SK-N-SH (cell line): Measurements from ENCODE around the gene LRRC40. TPM values are rescaled to one million over a fixed set of nuclear protein-coding genes. Genes with fewer than 3 reads are reported as not detected.

Source experiments
- CTCF ChIA-PET: fragments of 300-600, 350-600 bp; formaldehyde crosslinking; extraction: SDS; loops from one replicate; lab custom pipeline; 2021; lab: Yijun Ruan, JAX
- POLR2A ChIA-PET: fragments of 350-600 bp; sonication (Branson Sonifier 250); formaldehyde crosslinking; extraction: SDS; loops from one replicate; lab custom pipeline; 2020; ENCODE audit warnings: antibody characterized with exemption, inconsistent platforms; lab: Yijun Ruan, JAX
- DNase-seq: peaks from one replicate; pipeline ENCODE4 v3.0.0; 2012
- H2AFZ ChIP-seq: fragments of 200-600 bp; sonication (generic); 2 replicates; pipeline ENCODE4 v1.8.1; 2016; ENCODE audit warnings: antibody characterized with exemption, mild to moderate bottlenecking, low read depth
- H3F3A ChIP-seq: fragments of 200-600 bp; sonication (generic); replicated peaks from 2 replicates; pipeline ENCODE3; 2016; ENCODE audit warnings: antibody characterized with exemption, mild to moderate bottlenecking; ENCODE audit not compliant: insufficient read depth
- H3K27ac ChIP-seq, 2 experiments: fragments of 200-500 bp in 1 of 2; fragments of 200-600 bp in 1 of 2; sonication (Bioruptor generic) in 1 of 2; sonication (generic), shearing (Covaris generic) in 1 of 2; 2 replicates each; pipeline versions ENCODE4 v1.5.1 to v1.6.1; 2014 to 2016; ENCODE audit warnings: low read depth in 2 of 2, inconsistent platforms in 1 of 2, low read length in 1 of 2, mild to moderate bottlenecking in 1 of 2, mixed read lengths in 1 of 2
- H3K27me3 ChIP-seq: fragments of 200-600 bp; sonication (generic), shearing (Covaris generic); 2 replicates; pipeline ENCODE4 v1.6.1; 2016; ENCODE audit warnings: mixed run types; ENCODE audit not compliant: insufficient read depth
- H3K36me3 ChIP-seq, 2 experiments: fragments of 200-500 bp in 1 of 2; fragments of 200-600 bp in 1 of 2; sonication (Bioruptor generic) in 1 of 2; sonication (generic) in 1 of 2; replicated peaks in 1 of 2; 2 replicates each; pipeline versions ENCODE3 to v1.5.1; 2014 to 2016; ENCODE audit warnings: low read length in 1 of 2, mild to moderate bottlenecking in 1 of 2; ENCODE audit not compliant: insufficient read depth in 2 of 2, control insufficient read depth in 1 of 2
- H3K4me1 ChIP-seq, 2 experiments: fragments of 200-500 bp in 1 of 2; fragments of 200-600 bp in 1 of 2; sonication (Bioruptor generic) in 1 of 2; sonication (generic), shearing (Covaris generic) in 1 of 2; 2 replicates each; pipeline versions ENCODE4 v1.5.1 to v1.6.1; 2014 to 2016; ENCODE audit warnings: low read depth in 1 of 2, low read length in 1 of 2, mixed run types in 1 of 2; ENCODE audit not compliant: insufficient read depth in 2 of 2, control insufficient read depth in 1 of 2
- H3K4me2 ChIP-seq: fragments of 200-600 bp; sonication (generic), shearing (Covaris generic); 2 replicates; pipeline ENCODE4 v1.6.1; 2017; ENCODE audit warnings: mixed run types
- H3K4me3 ChIP-seq, 2 experiments: fragments of 200-500 bp in 1 of 2; fragments of 200-600 bp in 1 of 2; sonication (Bioruptor generic) in 1 of 2; sonication (generic), shearing (Covaris generic) in 1 of 2; 2 replicates each; pipeline versions ENCODE4 v1.5.1 to v1.8.1; 2014 to 2016; ENCODE audit warnings: low read depth in 2 of 2, inconsistent platforms in 1 of 2, low read length in 1 of 2, mild to moderate bottlenecking in 1 of 2, mixed read lengths in 1 of 2, moderate library complexity in 1 of 2
- H3K79me2 ChIP-seq: fragments of 200-600 bp; sonication (generic); 2 replicates; pipeline ENCODE4 v1.8.1; 2017; ENCODE audit warnings: mild to moderate bottlenecking; ENCODE audit not compliant: insufficient read depth
- H3K9ac ChIP-seq: fragments of 200-600 bp; sonication (generic); 2 replicates; pipeline ENCODE4 v1.6.1; 2017; ENCODE audit warnings: mixed run types
- H3K9me2 ChIP-seq: fragments of 200-600 bp; sonication (generic); 2 replicates; pipeline ENCODE4 v1.6.1; 2017; ENCODE audit warnings: mixed run types
- H3K9me3 ChIP-seq: fragments of 200-600 bp; sonication (generic); 2 replicates; pipeline ENCODE4 v1.6.1; 2017; ENCODE audit warnings: mixed run types, mild to moderate bottlenecking, moderate library complexity
- H4K20me1 ChIP-seq: fragments of 200-600 bp; sonication (generic); 2 replicates; pipeline ENCODE4 v1.6.1; 2017; ENCODE audit warnings: mild to moderate bottlenecking, mixed run types; ENCODE audit not compliant: insufficient read depth
- CHD2 ChIP-seq: fragments of 150-350 bp; IDR thresholded peaks from 2 replicates; pipeline ENCODE4 v1.6.1; 2018; ENCODE audit warnings: low read length; ENCODE audit not compliant: partially characterized antibody
- CTCF ChIP-seq: fragments of 200-600 bp; sonication (generic); IDR thresholded peaks from 2 replicates; pipeline ENCODE4 v1.6.1; 2017; ENCODE audit warnings: antibody characterized with exemption, mild to moderate bottlenecking, moderate library complexity
- ELF1 ChIP-seq: IDR thresholded peaks from 2 replicates; pipeline ENCODE4 v1.4.0; 2012
- FOXM1 ChIP-seq: IDR thresholded peaks from 2 replicates; pipeline ENCODE4 v1.4.0; 2012; ENCODE audit warnings: low read depth, mild to moderate bottlenecking
- JUND ChIP-seq: IDR thresholded peaks from 2 replicates; pipeline ENCODE4 v1.4.0; 2012
- MAX ChIP-seq: IDR thresholded peaks from 2 replicates; pipeline ENCODE4 v1.4.0; 2012; ENCODE audit warnings: low read depth
- MEF2A ChIP-seq: IDR thresholded peaks from 2 replicates; pipeline ENCODE4 v1.4.0; 2012; ENCODE audit warnings: low read depth, borderline replicate concordance
- NFIC ChIP-seq: IDR thresholded peaks from 2 replicates; pipeline ENCODE4 v1.4.0; 2012; ENCODE audit warnings: borderline replicate concordance
- POLR2AphosphoS5 ChIP-seq: IDR thresholded peaks from 2 replicates; pipeline ENCODE4 v1.6.1; 2012; ENCODE audit warnings: low read depth, low read length
- RCOR1 ChIP-seq: fragments of 150-350 bp; IDR thresholded peaks from 2 replicates; pipeline ENCODE4 v1.6.1; 2017; ENCODE audit warnings: antibody characterized with exemption, low read length
- REST ChIP-seq: IDR thresholded peaks from 2 replicates; pipeline ENCODE4 v1.6.1; 2012; ENCODE audit warnings: mild to moderate bottlenecking, low read depth, low read length, moderate library complexity
- SMC3 ChIP-seq: IDR thresholded peaks from 2 replicates; pipeline ENCODE4 v1.6.1; 2012; ENCODE audit warnings: low read depth, low read length, improper control_type of control experiment
- TEAD4 ChIP-seq: IDR thresholded peaks from 2 replicates; pipeline ENCODE4 v1.4.0; 2012; ENCODE audit warnings: mild to moderate bottlenecking, borderline replicate concordance; ENCODE audit not compliant: insufficient read depth
- USF2 ChIP-seq: fragments of 150-350 bp; IDR thresholded peaks from 2 replicates; pipeline ENCODE4 v1.6.1; 2017; ENCODE audit warnings: antibody characterized with exemption, low read length, low read depth, borderline replicate concordance
- YY1 ChIP-seq: IDR thresholded peaks from 2 replicates; pipeline ENCODE4 v1.4.0; 2012; ENCODE audit warnings: low read depth, mild to moderate bottlenecking
- WGBS: methylation state at CpG from one replicate; pipeline ENCODE4 v1.1.6; 2017; ENCODE audit warnings: low lambda C conversion rate; 5-methylcytosine and 5-hydroxymethylcytosine counted together
- polyA plus RNA-seq, 3 experiments: library from polyadenylated mRNA; depleted of rRNA; stranded (reverse); fragments of >200 nt; gene quantifications; 2 replicates each; pipeline ENCODE4 v1.2.3, GENCODE V29; 2012
- TF ChIP-seq, protein P1 (sequence below): IDR thresholded peaks from 2 replicates; pipeline ENCODE4 v1.4.0; 2012; ENCODE audit warnings: low read depth, borderline replicate concordance
- TF ChIP-seq, protein P2 (sequence below): IDR thresholded peaks from 2 replicates; pipeline ENCODE4; 2012

LRRC40 gene
- polyA plus RNA-seq, 1 of the 3 experiments (the other 2 are of a cell fraction) = 5.6 TPM

GRCh38 chr1:70205434-70206118, at the start of gene LRRC40 (continued):
- TF ChIP-seq POLR2AphosphoS5 = peak; percentile 89
- TF ChIP-seq FOXM1 = no peak
- TF ChIP-seq, protein P1, sequence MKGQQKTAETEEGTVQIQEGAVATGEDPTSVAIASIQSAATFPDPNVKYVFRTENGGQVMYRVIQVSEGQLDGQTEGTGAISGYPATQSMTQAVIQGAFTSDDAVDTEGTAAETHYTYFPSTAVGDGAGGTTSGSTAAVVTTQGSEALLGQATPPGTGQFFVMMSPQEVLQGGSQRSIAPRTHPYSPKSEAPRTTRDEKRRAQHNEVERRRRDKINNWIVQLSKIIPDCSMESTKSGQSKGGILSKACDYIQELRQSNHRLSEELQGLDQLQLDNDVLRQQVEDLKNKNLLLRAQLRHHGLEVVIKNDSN = no peak
- TF ChIP-seq MEF2A = no peak
- 0 out of 2 replicates have a peak, but pooled peaks have one; percentile 9 for TF ChIP-seq CTCF
- TF ChIP-seq SMC3 = no peak
- peak; percentile 73 for TF ChIP-seq MAX
- no peak for TF ChIP-seq USF2

DNA sequence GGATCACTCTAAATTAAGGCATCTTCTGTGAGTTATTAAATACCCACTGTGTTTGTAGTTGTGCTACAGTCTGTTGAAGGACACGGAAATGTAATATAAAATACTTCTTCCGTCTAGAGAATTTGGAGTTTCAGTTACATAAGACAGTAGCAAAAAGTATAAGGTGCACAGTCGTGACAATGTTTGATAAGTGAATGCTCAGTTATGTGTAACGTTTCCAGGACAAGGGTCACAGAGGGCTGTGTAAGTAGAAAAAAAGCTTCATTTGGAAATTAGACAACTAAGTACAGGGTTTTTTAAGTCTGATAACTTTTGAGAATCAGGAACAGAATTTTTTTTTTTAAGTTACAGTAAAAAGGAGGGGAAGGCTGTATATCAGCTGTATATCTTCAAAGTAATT, 43.4 kb upstream of the LRRC40 start:
- Histone ChIP-seq H3K27me3 (no peaks in the 10 kb centered on the region), H3K36me3 (peaks cover 92 to 96% of the 10 kb centered on the region in 2 experiments)
- TF ChIP-seq NFIC (no peak), REST (no peak), CTCF (no peak), CHD2 (no peak), TEAD4 (no peak), USF2 (no peak), RCOR1 (no peak), ELF1 (no peak), JUND (no peak), YY1 (no peak), MEF2A (no peak)
- TF ChIP-seq, protein P2, sequence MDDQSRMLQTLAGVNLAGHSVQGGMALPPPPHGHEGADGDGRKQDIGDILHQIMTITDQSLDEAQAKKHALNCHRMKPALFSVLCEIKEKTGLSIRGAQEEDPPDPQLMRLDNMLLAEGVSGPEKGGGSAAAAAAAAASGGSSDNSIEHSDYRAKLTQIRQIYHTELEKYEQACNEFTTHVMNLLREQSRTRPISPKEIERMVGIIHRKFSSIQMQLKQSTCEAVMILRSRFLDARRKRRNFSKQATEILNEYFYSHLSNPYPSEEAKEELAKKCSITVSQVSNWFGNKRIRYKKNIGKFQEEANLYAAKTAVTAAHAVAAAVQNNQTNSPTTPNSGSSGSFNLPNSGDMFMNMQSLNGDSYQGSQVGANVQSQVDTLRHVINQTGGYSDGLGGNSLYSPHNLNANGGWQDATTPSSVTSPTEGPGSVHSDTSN = no peak
- TF ChIP-seq, all 33 proteins: peak for 0
- CTCF ChIA-PET = no interaction called here
- POLR2A ChIA-PET = no interaction called here
- Histone ChIP-seq H3K9me2 (no peaks in the 10 kb centered on the region), H4K20me1 (no peaks in the 10 kb centered on the region), H3K4me1 (peaks cover 0 to 8% of the 10 kb centered on the region in 2 experiments; a peak in 2 of 4 replicates), H3K27ac (no peak overlapping the region; a peak in 1 of 4 replicates), H3K9ac (no peak overlapping the region), H3F3A (peaks cover 43% of the 10 kb centered on the region), H3K9me3 (no peaks in the 10 kb centered on the region), H2AFZ (no peak overlapping the region), H3K79me2 (peaks cover 7% of the 10 kb centered on the region; the same call in 1 of the 2 replicates), H3K4me2 (no peak overlapping the region), H3K4me3 (no peak overlapping the region)
- DNase-seq = no peak
- 93% methylated on average over 4 of the region's 4 CpGs for WGBS
